Ovary (tissue), 9 donors: ENCODE results near the gene LONRF2. TPM values are rescaled to one million over a fixed set of nuclear protein-coding genes. Genes with fewer than 3 reads are reported as not detected.

ENCODE experiments used
- DNase-seq, 5 donors: peaks; one replicate each; pipeline ENCODE4 v3.0.0-alpha.2; 2019 to 2020
- H3K27ac ChIP-seq, 2 donors: fragments of 200-600 bp; one replicate each; pipeline versions ENCODE4 v1.5.1 to v1.8.0; 2019 to 2022
- H3K27me3 ChIP-seq: fragments of 200-600 bp; one replicate; pipeline ENCODE4 v1.8.0; 2022
- H3K36me3 ChIP-seq: fragments of 200-600 bp; sonication (generic); one replicate; pipeline ENCODE4 v1.5.1; 2019
- H3K4me1 ChIP-seq: one replicate; pipeline ENCODE4 v1.8.1; 2013; ENCODE audit warnings: mild to moderate bottlenecking, moderate library complexity; ENCODE audit not compliant: insufficient read depth
- H3K4me3 ChIP-seq: fragments of 200-600 bp; sonication (generic); one replicate; pipeline ENCODE4 v1.5.1; 2017
- H3K9me3 ChIP-seq, 2 donors: fragments of 200-600 bp in 1 of 2; sonication (generic) in 1 of 2; one replicate each; pipeline versions ENCODE4 v1.5.1 to v1.8.1; 2013 to 2019; ENCODE audit warnings: mild to moderate bottlenecking in 1 of 2, moderate library complexity in 1 of 2
- CTCF ChIP-seq, 3 donors: fragments of 450-650 bp in 2 of 3; fragments of 200-600 bp in 1 of 3; IDR thresholded peaks; one replicate each; pipeline versions ENCODE4 v1.5.1 to v1.8.0; 2016 to 2022; ENCODE audit warnings: antibody characterized with exemption in 3 of 3, mild to moderate bottlenecking in 1 of 3
- EP300 ChIP-seq: sonication (generic); formaldehyde crosslinking; IDR thresholded peaks from one replicate; pipeline ENCODE4 v1.6.1; 2017; ENCODE audit warnings: antibody characterized with exemption
- POLR2A ChIP-seq: fragments of 450-650 bp; IDR thresholded peaks from one replicate; pipeline ENCODE4 v1.6.1; 2017; ENCODE audit warnings: antibody characterized with exemption, mild to moderate bottlenecking, moderate library complexity
- WGBS, 3 donors: extraction: QIAGEN DNeasy Blood & Tissue Kit in 1 of 3; methylation state at CpG; one replicate each; pipeline versions ENCODE4 v1.1.5 to v1.1.7; 2013 to 2017; 5-methylcytosine and 5-hydroxymethylcytosine counted together
- intact Hi-C, 4 donors: fragments of 100-400 bp; cut with DNase I; formaldehyde crosslinking; loops; one replicate each; pipeline versions ENCODE4 v1.11.0 to v1.15.1; 2022 to 2023
- polyA plus RNA-seq, 2 donors: library from polyadenylated mRNA; stranded (reverse); fragments of 200-250 nt in 1 of 2; fragments of 350-450 nt in 1 of 2; fragmentation: Illumina TruSeq in 1 of 2; extraction: RNeasy Lipid Tissue Mini Kit (QIAGEN cat#74804) in 1 of 2; gene quantifications; one replicate each; pipeline ENCODE4 v1.2.3, GENCODE V29; 2013 to 2014
- total RNA-seq, 7 donors: library from RNA; depleted of rRNA in 2 of 7; stranded (reverse); fragments of >200 nt in 2 of 7; fragmentation: NEBNext Ultra II Directional in 3 of 7; extraction: Animal tissue kit (Norgen Biotek cat#: 25700) in 3 of 7; gene quantifications; one replicate each; pipeline versions ENCODE4 v1.1.0 to v1.2.4, GENCODE V29; 2016 to 2023
- donor health status: DM: no; HTN: no; CAD: no; lungs with moderate emphysema.
- donor health status: DM: no; HTN: no; CAD: no.
- donor health status: Bipolar disorder and iron deficiency.
- donor health status: DM: yes; HTN: yes; CAD: no.
- donor health status: DM: no; HTN: no; CAD: no.
- donor health status: DM: yes; HTN: yes; CAD: no.

The LONRF2 gene
- total and polyA plus RNA-seq, 9 donors, result 4.7 to 133 (median 29.5) TPM

- H3K4me1 ChIP-seq, result peaks cover 14% of the 10 kb centered on the region
- no peak overlapping the region for H3K4me3 ChIP-seq
- intact Hi-C loops, result no loop called here
- no peak for TF ChIP-seq CTCF (IDR thresholded peaks at IDR 0.05)
- no peak for TF ChIP-seq POLR2A
- no peak for TF ChIP-seq EP300
- H3K36me3 ChIP-seq, result no peaks in the 10 kb centered on the region
- peak overlapping the region; percentile 73 to 83 for H3K27ac ChIP-seq
- no peaks in the 10 kb centered on the region for H3K27me3 ChIP-seq
- peak; percentile 71 to 78 (median 75) for DNase-seq
- WGBS, 3 donors, result 31 to 38% (median 35%) methylated on average over 4 of the region's 4 CpGs
- no peaks in the 10 kb centered on the region for H3K9me3 ChIP-seq
Measured at GRCh38 chr2:100292022-100292580, 30.2 kb downstream of the LONRF2 start.

- DNase-seq, result peak; percentile 74 to 82 (median 81)
- Histone ChIP-seq H3K27ac (peak overlapping the region; percentile 73 to 83), H3K4me3 (no peak overlapping the region), H3K27me3 (no peaks in the 10 kb centered on the region), H3K4me1 (peaks cover 14% of the 10 kb centered on the region), H3K36me3 (no peaks in the 10 kb centered on the region), H3K9me3 (no peaks in the 10 kb centered on the region)
- intact Hi-C loops, result no loop called here
- WGBS, 3 donors, result 41 to 46% (median 46%) methylated on average over 13 of the region's 13 CpGs
- no peak for TF ChIP-seq CTCF (IDR thresholded peaks at IDR 0.05)
- no peak for TF ChIP-seq POLR2A
- no peak for TF ChIP-seq EP300
Measured at GRCh38 chr2:100291152-100291970, 30.9 kb downstream of the LONRF2 start.

GRCh38 chr2:100290718-100291151 lies 31.6 kb downstream of the LONRF2 start:
- 43 to 58% (median 54%) methylated on average over 7 of the region's 7 CpGs for WGBS, 3 donors
- no peaks in the 10 kb centered on the region for H3K36me3 ChIP-seq
- no peak for TF ChIP-seq CTCF (IDR thresholded peaks at IDR 0.05)
- TF ChIP-seq EP300, result no peak
- no peak for TF ChIP-seq POLR2A

GRCh38 chr2:100289020-100289419 lies 33.3 kb downstream of the LONRF2 start:
- no peaks in the 10 kb centered on the region for H3K9me3 ChIP-seq
- no peak for DNase-seq
- H3K4me3 ChIP-seq, result no peak overlapping the region
- no peaks in the 10 kb centered on the region for H3K36me3 ChIP-seq
- no peak for TF ChIP-seq POLR2A
- TF ChIP-seq EP300, result no peak
- no peak for TF ChIP-seq CTCF (IDR thresholded peaks at IDR 0.05)
- H3K27me3 ChIP-seq, result no peaks in the 10 kb centered on the region
- H3K27ac ChIP-seq, result no peak overlapping the region
- H3K4me1 ChIP-seq, result peaks cover 16% of the 10 kb centered on the region
- 97 to 98% (median 98%) methylated on average over 6 of the region's 6 CpGs for WGBS, 3 donors
- intact Hi-C loops, result no loop called here

More at GRCh38 chr2:100290718-100291151, 31.6 kb downstream of the LONRF2 start:
- Histone ChIP-seq H3K4me3 (no peak overlapping the region), H3K9me3 (no peaks in the 10 kb centered on the region), H3K4me1 (peaks cover 14% of the 10 kb centered on the region), H3K27ac (peak overlapping the region; percentile 44 to 83), H3K27me3 (no peaks in the 10 kb centered on the region)
- DNase-seq, result peak in 1 of 5 donors; percentile 31
- intact Hi-C loops, result no loop called here
